Ectodermal cell (in vitro differentiated cells): ENCODE results near the gene ZNF181.
A peak's percentile ranks its signal among the peaks of the same experiment; 100 is the strongest.

Experiments
- H3K27ac ChIP-seq: 2 replicates; pipeline ENCODE4 v1.7.0; 2013; ENCODE audit warnings: mild to moderate bottlenecking, low read depth, low read length; ENCODE audit not compliant: insufficient read depth, poor library complexity, severe bottlenecking
- H3K27me3 ChIP-seq: 2 replicates; pipeline ENCODE4 v1.7.0; 2013; ENCODE audit warnings: mild to moderate bottlenecking, low read length; ENCODE audit not compliant: insufficient read depth, control insufficient read depth, poor library complexity, severe bottlenecking
- H3K36me3 ChIP-seq: one replicate; pipeline ENCODE4 v1.7.0; 2013; ENCODE audit warnings: low read length; ENCODE audit not compliant: control insufficient read depth, insufficient read depth
- H3K4me1 ChIP-seq: one replicate; pipeline ENCODE4 v1.7.0; 2013; ENCODE audit warnings: low read length; ENCODE audit not compliant: control insufficient read depth, insufficient read depth
- H3K4me3 ChIP-seq: 2 replicates; pipeline ENCODE4 v1.7.0; 2013; ENCODE audit warnings: low read depth, low read length, control low read depth; ENCODE audit not compliant: insufficient read depth
- H3K9me3 ChIP-seq: 2 replicates; pipeline ENCODE4 v1.7.0; 2013; ENCODE audit warnings: mild to moderate bottlenecking, low read length, moderate library complexity; ENCODE audit not compliant: control insufficient read depth
- WGBS, 2 experiments: methylation state at CpG; one replicate each; pipeline ENCODE4 v1.1.7; 2013; ENCODE audit warnings: missing lambda C conversion rate in 2 of 2; 5-methylcytosine and 5-hydroxymethylcytosine counted together

Gene ZNF181

DNA sequence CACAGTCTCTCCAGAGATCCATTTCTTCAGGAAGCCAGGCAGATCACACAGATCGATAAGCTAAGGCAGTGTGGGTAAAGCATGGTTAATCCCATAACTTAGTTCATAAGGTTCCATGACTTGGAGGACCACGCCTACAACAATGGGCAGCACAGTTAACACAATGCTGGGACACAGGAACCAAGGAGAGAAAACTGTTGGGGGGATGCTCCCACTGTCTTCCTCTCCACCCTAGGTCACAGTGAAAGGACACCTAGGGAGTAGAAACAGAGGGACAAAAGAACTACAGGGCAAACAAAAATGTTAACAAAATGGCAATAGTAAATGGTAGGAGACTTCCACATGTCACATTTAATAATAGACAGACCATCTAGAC, 20.8 kb upstream of the ZNF181 start:
- no peak overlapping the region for H3K4me3 ChIP-seq
- H3K36me3 ChIP-seq: no peaks in the 10 kb centered on the region
- no peaks in the 10 kb centered on the region for H3K9me3 ChIP-seq

DNA sequence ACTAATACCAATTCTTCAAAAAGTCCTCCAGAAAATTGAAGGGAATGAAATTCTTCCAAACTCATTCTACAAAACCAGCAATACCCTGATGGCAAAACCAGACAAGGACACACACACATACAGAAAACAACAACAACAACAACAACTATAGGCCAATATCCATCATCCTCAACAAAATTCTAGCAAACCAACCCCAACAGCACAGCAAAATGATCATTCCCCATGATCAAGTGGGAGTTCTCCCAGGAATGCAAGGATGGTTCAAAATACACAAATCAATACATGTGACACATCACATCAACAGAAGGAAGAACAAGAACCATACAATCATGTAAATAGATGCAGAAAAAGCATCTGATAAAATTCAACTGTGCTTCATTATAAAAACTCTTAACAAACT, 18.7 kb upstream of the ZNF181 start:
- no peaks in the 10 kb centered on the region for H3K27me3 ChIP-seq
- no peak overlapping the region for H3K27ac ChIP-seq
- H3K36me3 ChIP-seq: no peaks in the 10 kb centered on the region
- no peaks in the 10 kb centered on the region for H3K4me1 ChIP-seq
- H3K9me3 ChIP-seq: no peaks in the 10 kb centered on the region
- no peak overlapping the region for H3K4me3 ChIP-seq

More for the DNA sequence above, 20.8 kb upstream of the ZNF181 start:
- Histone ChIP-seq H3K27me3 (no peaks in the 10 kb centered on the region), H3K4me1 (no peaks in the 10 kb centered on the region), H3K27ac (no peak overlapping the region)
- WGBS, 2 experiments: 73 to 85% methylated on average over 2 of the region's 2 CpGs

DNA sequence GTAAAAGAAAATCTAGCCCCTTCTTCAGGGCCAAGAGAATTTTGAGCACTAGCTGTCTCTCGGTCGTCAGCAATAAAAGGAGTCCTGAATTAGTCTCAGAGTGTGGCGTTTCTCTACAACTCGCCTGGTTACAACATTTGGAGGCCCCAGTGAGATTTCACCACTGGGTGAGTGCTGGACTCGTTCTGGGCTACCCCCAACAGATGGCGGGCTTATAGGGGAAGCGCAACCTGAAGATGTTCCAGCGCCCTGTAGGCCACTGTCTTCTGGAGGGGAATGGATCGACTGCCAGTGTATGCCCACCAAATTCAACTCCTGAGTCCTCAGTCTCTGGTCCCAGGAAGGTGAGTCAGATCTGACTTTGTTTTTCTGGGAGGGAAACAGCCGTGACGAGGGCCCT, 11.7 kb upstream of the ZNF181 start:
- Histone ChIP-seq H3K9me3 (no peaks in the 10 kb centered on the region), H3K36me3 (no peaks in the 10 kb centered on the region), H3K27me3 (no peaks in the 10 kb centered on the region), H3K4me3 (no peak overlapping the region), H3K4me1 (no peaks in the 10 kb centered on the region), H3K27ac (no peak overlapping the region)
- WGBS, 2 experiments: 76 to 77% methylated on average over 11 of the region's 11 CpGs

- Histone ChIP-seq H3K9me3 (no peaks in the 10 kb centered on the region), H3K27ac (no peak overlapping the region), H3K36me3 (no peaks in the 10 kb centered on the region), H3K27me3 (no peaks in the 10 kb centered on the region), H3K4me1 (no peaks in the 10 kb centered on the region), H3K4me3 (no peak overlapping the region)
- 80 to 83% methylated on average over 6 of the region's 6 CpGs for WGBS, 2 experiments
Observed at GRCh38 chr19:34725400-34725799, 8.6 kb upstream of the ZNF181 start.

DNA sequence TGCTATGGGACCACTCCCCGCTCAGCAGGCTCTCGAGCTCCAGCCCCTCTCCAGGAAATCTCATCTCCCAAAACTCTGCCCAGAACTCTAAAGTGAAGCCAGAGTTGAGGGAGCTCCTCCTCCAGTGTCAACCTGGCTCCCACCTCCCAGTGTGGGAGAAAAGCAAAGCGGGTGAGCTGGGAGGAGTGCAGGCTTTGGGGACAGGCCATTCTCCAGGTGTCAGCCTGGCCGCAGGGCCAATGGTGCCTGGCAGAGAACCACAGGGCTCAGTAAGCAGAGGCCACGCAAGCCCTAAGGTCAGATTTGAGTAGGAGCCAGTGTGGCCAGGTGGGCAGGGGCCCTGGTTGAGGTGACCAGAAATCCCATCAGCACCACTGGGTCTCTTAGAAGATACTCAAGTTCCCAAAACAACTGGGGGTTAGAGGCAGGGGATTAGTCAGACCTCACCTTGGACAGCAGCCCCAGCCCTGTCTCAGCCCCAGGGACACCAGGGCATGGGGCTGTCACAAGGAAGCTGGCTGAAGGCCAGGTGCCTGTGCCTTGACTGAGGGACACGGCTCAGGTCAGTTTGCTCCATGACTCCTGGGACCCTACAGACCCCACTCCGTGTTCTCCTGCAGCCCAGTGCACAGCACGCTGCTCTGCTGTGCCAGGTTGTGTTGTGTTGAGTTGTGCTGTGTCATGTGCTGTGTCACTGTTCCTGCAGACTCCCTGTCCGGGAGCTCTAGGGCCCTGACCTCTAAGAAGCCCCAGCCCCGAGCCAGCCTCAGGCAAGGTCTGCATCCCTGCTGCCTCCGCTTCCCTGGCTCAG, 2.8 kb upstream of the ZNF181 start:
- 82 to 88% methylated on average over 10 to 11 of the region's 11 CpGs for WGBS, 2 experiments
- H3K27me3 ChIP-seq: no peaks in the 10 kb centered on the region
- H3K27ac ChIP-seq: no peak overlapping the region
- H3K4me3 ChIP-seq: no peak overlapping the region
- H3K36me3 ChIP-seq: no peaks in the 10 kb centered on the region
- H3K9me3 ChIP-seq: no peaks in the 10 kb centered on the region
- H3K4me1 ChIP-seq: peaks cover 5% of the 10 kb centered on the region

GRCh38 chr19:34731964-34732363, 2.1 kb upstream of the ZNF181 start:
- H3K9me3 ChIP-seq: no peaks in the 10 kb centered on the region
- 78 to 80% methylated on average over 7 of the region's 7 CpGs for WGBS, 2 experiments
- no peaks in the 10 kb centered on the region for H3K36me3 ChIP-seq
- no peak overlapping the region for H3K27ac ChIP-seq
- H3K4me1 ChIP-seq: peaks cover 5% of the 10 kb centered on the region
- H3K4me3 ChIP-seq: no peak overlapping the region
- H3K27me3 ChIP-seq: no peaks in the 10 kb centered on the region

GRCh38 chr19:34732612-34733211, 1.3 kb upstream of the ZNF181 start:
- H3K27ac ChIP-seq: no peak overlapping the region
- WGBS, 2 experiments: 71 to 73% methylated on average over 15 of the region's 15 CpGs
- peaks cover 5% of the 10 kb centered on the region for H3K4me1 ChIP-seq
- no peaks in the 10 kb centered on the region for H3K9me3 ChIP-seq
- H3K27me3 ChIP-seq: no peaks in the 10 kb centered on the region
- peak overlapping the region; percentile 58 for H3K4me3 ChIP-seq
- no peaks in the 10 kb centered on the region for H3K36me3 ChIP-seq

GRCh38 chr19:34733266-34733745, 737 bp upstream of the ZNF181 start:
- 6% methylated on average over 13 of the region's 13 CpGs for WGBS, 2 experiments
- H3K4me1 ChIP-seq: peaks cover 5% of the 10 kb centered on the region
- H3K27me3 ChIP-seq: no peaks in the 10 kb centered on the region
- H3K4me3 ChIP-seq: peak overlapping the region; percentile 58
- H3K9me3 ChIP-seq: no peaks in the 10 kb centered on the region
- H3K36me3 ChIP-seq: no peaks in the 10 kb centered on the region
- H3K27ac ChIP-seq: peak overlapping the region; percentile 97

GRCh38 chr19:34734537-34735103, 577 bp downstream of the ZNF181 start:
- peak overlapping the region; percentile 58 for H3K4me3 ChIP-seq
- no peaks in the 10 kb centered on the region for H3K27me3 ChIP-seq
- WGBS, 2 experiments: 28 to 29% methylated on average over 16 of the region's 16 CpGs
- peaks cover 5% of the 10 kb centered on the region for H3K4me1 ChIP-seq
- H3K36me3 ChIP-seq: no peaks in the 10 kb centered on the region
- peak overlapping the region; percentile 97 for H3K27ac ChIP-seq
- no peaks in the 10 kb centered on the region for H3K9me3 ChIP-seq

GRCh38 chr19:34744896-34745690, 11.1 kb downstream of the ZNF181 start:
- no peak overlapping the region for H3K27ac ChIP-seq
- H3K4me3 ChIP-seq: no peak overlapping the region
- no peaks in the 10 kb centered on the region for H3K27me3 ChIP-seq
- H3K36me3 ChIP-seq: no peaks in the 10 kb centered on the region
- H3K4me1 ChIP-seq: no peaks in the 10 kb centered on the region
- no peaks in the 10 kb centered on the region for H3K9me3 ChIP-seq
- WGBS, 2 experiments: 88 to 97% methylated on average over 3 of the region's 3 CpGs
